K562 (cell line): ENCODE measurements around the gene CHSY1. TPM values are rescaled to one million over a fixed set of nuclear protein-coding genes. Genes with fewer than 3 reads are reported as not detected.

Experiments used
- ATAC-seq: fragments of 200-7000 bp; cut with Tn5 transposase; 3 replicates; pipeline ENCODE4 v1.9.1; 2020; ENCODE audit warnings: moderate library complexity
- BruUV-seq: library from RNA; stranded (reverse); fragments of 400-500 nt; replicated peaks from 2 replicates; lab custom pipeline; 2021; lab: Mats Ljungman, UMichigan
- CTCF ChIA-PET: fragments of 300-600 bp; formaldehyde crosslinking; extraction: SDS; loops from one replicate; lab custom pipeline; 2021; ENCODE audit warnings: low intra/inter-chr PET ratio; lab: Yijun Ruan, JAX
- POLR2A ChIA-PET: fragments of 300-600, 350-650 bp; sonication (Branson Sonifier 250); formaldehyde crosslinking; extraction: SDS; loops from one replicate; lab custom pipeline; 2021; ENCODE audit warnings: antibody characterized with exemption, inconsistent platforms; lab: Yijun Ruan, JAX
- DNase-seq, 4 experiments: peaks; one replicate each; pipeline versions ENCODE4 v3.0.0 to v3.0.0-alpha.2; 2011 to 2018; ENCODE audit warnings: low spot score in 3 of 4, mixed read lengths in 3 of 4; ENCODE audit errors: extremely low read depth in 1 of 4
- FAIRE-seq: peaks from 2 replicates; lab custom pipeline; 2011; peaks lifted over from hg19 to GRCh38; lab: Jason Lieb, UNC
- H2AFZ ChIP-seq: 2 replicates; pipeline ENCODE4 v1.6.0; 2011; ENCODE audit warnings: low read depth, low read length, control low read depth, inconsistent platforms
- H3K27ac ChIP-seq: fragments of 200-600 bp; 3 replicates; pipeline ENCODE4 v1.8.0; 2011; ENCODE audit warnings: low read depth, mild to moderate bottlenecking, control low read depth, inconsistent platforms, low read length, moderate library complexity, mixed read lengths; ENCODE audit errors: extremely low read depth
- H3K27me3 ChIP-seq, 2 experiments: fragments of 300-600 bp in 1 of 2; 2 replicates in 1 of 2; 3 replicates in 1 of 2; pipeline versions ENCODE4 v1.6.0 to v1.8.0; 2011; ENCODE audit warnings: inconsistent platforms in 2 of 2, low read length in 2 of 2, mild to moderate bottlenecking in 1 of 2, mixed read lengths in 1 of 2, moderate library complexity in 1 of 2; ENCODE audit not compliant: control insufficient read depth in 2 of 2, insufficient read depth in 2 of 2
- H3K36me3 ChIP-seq: fragments of 300-600 bp; 3 replicates; pipeline ENCODE4 v1.8.0; 2011; ENCODE audit warnings: mild to moderate bottlenecking, low read length, inconsistent platforms; ENCODE audit not compliant: control insufficient read depth, insufficient read depth
- H3K4me1 ChIP-seq, 2 experiments: fragments of 200-600 bp in 1 of 2; replicated peaks in 1 of 2; 2 replicates in 1 of 2; 3 replicates in 1 of 2; pipeline versions ENCODE4 v1.5.1 to v1.8.0; 2011; ENCODE audit warnings: inconsistent platforms in 2 of 2, low read length in 2 of 2, mild to moderate bottlenecking in 1 of 2, mixed read lengths in 1 of 2, moderate library complexity in 1 of 2; ENCODE audit not compliant: control insufficient read depth in 2 of 2, insufficient read depth in 2 of 2
- H3K4me2 ChIP-seq: 2 replicates; pipeline ENCODE4 v1.6.1; 2011; ENCODE audit warnings: low read length, control low read depth, inconsistent platforms, mixed read lengths; ENCODE audit not compliant: insufficient read depth
- H3K4me3 ChIP-seq: fragments of 200-600 bp; sonication (generic), shearing (Covaris generic); 2 replicates; pipeline ENCODE4 v1.5.1; 2016; ENCODE audit warnings: control low read depth, inconsistent platforms
- H3K79me2 ChIP-seq: fragments of 200-600 bp; 3 replicates; pipeline ENCODE4 v1.8.0; 2011; ENCODE audit warnings: low read length, inconsistent platforms; ENCODE audit not compliant: control insufficient read depth, insufficient read depth
- H3K9ac ChIP-seq, 2 experiments: 2 replicates each; pipeline versions ENCODE4 v1.6.0 to v1.6.1; 2011; ENCODE audit warnings: low read depth in 2 of 2, low read length in 2 of 2, control low read depth in 1 of 2, inconsistent platforms in 1 of 2, mild to moderate bottlenecking in 1 of 2, mixed read lengths in 1 of 2; ENCODE audit not compliant: insufficient read depth in 1 of 2
- H3K9me1 ChIP-seq: one replicate; pipeline ENCODE4 v1.6.0; 2011; ENCODE audit warnings: inconsistent platforms, mild to moderate bottlenecking, low read length, moderate library complexity; ENCODE audit not compliant: control insufficient read depth, insufficient read depth
- H3K9me3 ChIP-seq: replicated peaks from 2 replicates; pipeline ENCODE4 v1.5.1; 2011; ENCODE audit warnings: low read depth, low read length, inconsistent platforms; ENCODE audit not compliant: control insufficient read depth, insufficient read depth
- H4K20me1 ChIP-seq: replicated peaks from 2 replicates; pipeline ENCODE4 v1.6.1; 2011; ENCODE audit warnings: low read length, inconsistent platforms, mixed read lengths; ENCODE audit not compliant: control insufficient read depth, insufficient read depth
- CREB1 ChIP-seq, 2 experiments: sonication (generic) in 1 of 2; formaldehyde crosslinking in 1 of 2; IDR thresholded peaks; 2 replicates each; pipeline versions ENCODE4 v1.6.1 to v1.8.0; 2012 to 2022; ENCODE audit warnings: inconsistent platforms in 1 of 2, mild to moderate bottlenecking in 1 of 2, missing genetic modification reagents in 1 of 2, moderate library complexity in 1 of 2
- FOXK1 ChIP-seq: sonication (generic); formaldehyde crosslinking; IDR thresholded peaks from 2 replicates; pipeline ENCODE4 v1.8.0; 2022; ENCODE audit warnings: missing genetic modification reagents, mild to moderate bottlenecking, borderline replicate concordance
- ILK ChIP-seq: fragments of 450-650 bp; IDR thresholded peaks from 2 replicates; pipeline ENCODE4 v1.6.1; 2016; ENCODE audit warnings: missing genetic modification characterization, low read depth, mild to moderate bottlenecking, missing compliant biosample characterization, moderate library complexity, borderline replicate concordance
- MAFG ChIP-seq: fragments of 450-650 bp; conservative IDR thresholded peaks from 2 replicates; pipeline ENCODE4 v1.6.1; 2016; ENCODE audit warnings: missing genetic modification characterization, missing compliant biosample characterization
- NRF1 ChIP-seq, 2 experiments: fragments of 450-650 bp; IDR thresholded peaks in 1 of 2; conservative IDR thresholded peaks in 1 of 2; 2 replicates each; pipeline ENCODE4 v1.6.1; 2014; ENCODE audit warnings: mild to moderate bottlenecking in 2 of 2
- SIN3A ChIP-seq, 2 experiments: fragments of 150-350 bp in 1 of 2; IDR thresholded peaks; 2 replicates each; pipeline ENCODE4 v1.6.1; 2011 to 2016; ENCODE audit warnings: borderline replicate concordance in 2 of 2, low read depth in 2 of 2, low read length in 2 of 2, mild to moderate bottlenecking in 2 of 2, moderate library complexity in 2 of 2; ENCODE audit not compliant: control insufficient read depth in 1 of 2
- WGBS: fragments of 100-300 bp; shearing (Covaris generic); methylation state at CpG from one replicate; pipeline ENCODE4 v1.1.6; 2016; ENCODE audit warnings: low coverage, mixed read lengths; ENCODE audit not compliant: insufficient coverage; ENCODE audit errors: missing lambda C conversion rate; 5-methylcytosine and 5-hydroxymethylcytosine counted together
- in situ Hi-C: fragments of 300-500 bp; cut with MboI; formaldehyde crosslinking; loops from 4 replicates; pipeline ENCODE4 v1.15.0; 2018; ENCODE audit warnings: inconsistent platforms, mixed read lengths
- intact Hi-C: fragments of 100-400 bp; cut with micrococcal nuclease; formaldehyde crosslinking; loops from 2 replicates; pipeline ENCODE4 v1.14.2; 2022
- polyA plus RNA-seq, 8 experiments: library from polyadenylated mRNA; depleted of rRNA in 4 of 8; stranded (reverse) in 5 of 8; unstranded in 3 of 8; fragments of >200 nt; fragmentation: Nextera tagmentation in 2 of 8; fragmentation: Illumina TruSeq in 1 of 8; extraction: Ambion mirVana in 2 of 8; extraction: Trizol in 1 of 8; gene quantifications; 2 replicates each; pipeline versions ENCODE4 v1.2.1 to v1.2.3, GENCODE V29; 2011 to 2014; ENCODE audit warnings: inconsistent platforms in 1 of 8, missing spikeins in 1 of 8
- total RNA-seq, 7 experiments: library from RNA; depleted of rRNA in 6 of 7; stranded (reverse); fragments of >200 nt in 6 of 7; fragmentation: Illumina TruSeq in 2 of 7; extraction: Trizol in 2 of 7; gene quantifications; 2 replicates each; pipeline versions ENCODE4 v1.2.1 to v1.2.3, GENCODE V29; 2011 to 2021; ENCODE audit warnings: low replicate concordance in 1 of 7
- TF ChIP-seq, protein P1 (sequence below): sonication (generic); IDR thresholded peaks from 2 replicates; pipeline ENCODE4 v1.6.1; 2016
- TF ChIP-seq, protein P2 (sequence below), 3 experiments: IDR thresholded peaks in 2 of 3; conservative IDR thresholded peaks in 1 of 3; 2 replicates each; pipeline ENCODE4 v1.5.1; 2011 to 2012; ENCODE audit warnings: low read length in 3 of 3, mild to moderate bottlenecking in 3 of 3, control low read depth in 2 of 3, improper control_type of control experiment in 1 of 3, inconsistent platforms in 1 of 3, low read depth in 1 of 3, mixed read lengths in 1 of 3, moderate library complexity in 1 of 3; ENCODE audit not compliant: insufficient read depth in 2 of 3
- TF ChIP-seq, protein P3 (sequence below): sonication (generic); formaldehyde crosslinking; IDR thresholded peaks from 2 replicates; pipeline ENCODE4 v1.8.1; 2022; ENCODE audit warnings: missing genetic modification reagents
- TF ChIP-seq, protein P4 (sequence below): IDR thresholded peaks from 3 replicates; pipeline ENCODE4 v1.6.1; 2011; ENCODE audit warnings: borderline replicate concordance, mild to moderate bottlenecking; ENCODE audit not compliant: insufficient read length, insufficient read depth

Gene CHSY1
- total and polyA plus RNA-seq, 9 of the 15 experiments (the other 6 are each of a cell fraction or from before 2014, with no cell fraction given) = 7.0 to 16.4 (median 13.4) TPM

DNA sequence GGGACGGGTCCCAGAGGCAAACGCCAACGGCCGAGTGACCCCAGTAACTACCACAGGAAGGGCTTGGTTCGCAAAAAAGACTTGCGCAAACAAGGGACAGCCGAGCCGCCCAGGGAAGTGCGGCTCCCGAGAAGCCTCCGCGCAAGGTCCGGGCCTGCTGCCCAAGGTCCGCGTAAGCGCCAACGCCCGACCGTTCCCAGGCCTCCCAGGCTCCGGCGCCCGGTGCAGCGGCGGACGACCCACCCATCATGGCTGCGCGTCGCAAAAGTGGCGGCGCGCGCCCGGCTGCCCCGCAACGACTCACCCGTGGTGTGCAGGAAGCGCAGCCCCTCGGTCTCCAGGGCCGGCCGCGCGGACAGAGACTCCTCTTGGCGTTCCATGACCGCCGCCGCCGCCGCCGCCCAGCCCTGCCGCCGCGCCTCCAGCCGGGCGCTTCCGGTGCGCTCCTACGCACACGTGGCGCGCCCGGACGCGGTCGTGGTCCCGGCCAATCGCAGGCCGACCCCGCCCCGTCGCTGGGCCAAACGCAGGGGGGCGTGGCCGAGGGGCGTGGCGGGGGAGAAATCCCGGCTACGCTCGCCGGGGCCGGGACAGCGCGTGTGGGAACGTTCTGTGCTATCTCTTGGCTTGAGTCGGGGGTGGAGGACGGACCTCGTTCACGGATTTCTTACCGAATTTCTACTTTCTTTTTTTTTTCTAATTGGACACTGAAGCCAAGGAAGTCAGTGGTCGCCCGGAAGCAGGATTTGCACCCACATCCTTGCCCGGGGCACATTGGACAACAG, 25.4 kb upstream of the CHSY1 start, which contains the start of gene SELENOS (continued):
- TF ChIP-seq CREB1 (IDR thresholded peaks at IDR 0.05) = peak; percentile 94
- TF ChIP-seq CREB1 (CRISPR knock-in tag; IDR thresholded peaks at IDR 0.05) = peak; percentile 84
- no peak for TF ChIP-seq MAFG (tag)
- TF ChIP-seq, all 486 proteins: peak for 101

DNA sequence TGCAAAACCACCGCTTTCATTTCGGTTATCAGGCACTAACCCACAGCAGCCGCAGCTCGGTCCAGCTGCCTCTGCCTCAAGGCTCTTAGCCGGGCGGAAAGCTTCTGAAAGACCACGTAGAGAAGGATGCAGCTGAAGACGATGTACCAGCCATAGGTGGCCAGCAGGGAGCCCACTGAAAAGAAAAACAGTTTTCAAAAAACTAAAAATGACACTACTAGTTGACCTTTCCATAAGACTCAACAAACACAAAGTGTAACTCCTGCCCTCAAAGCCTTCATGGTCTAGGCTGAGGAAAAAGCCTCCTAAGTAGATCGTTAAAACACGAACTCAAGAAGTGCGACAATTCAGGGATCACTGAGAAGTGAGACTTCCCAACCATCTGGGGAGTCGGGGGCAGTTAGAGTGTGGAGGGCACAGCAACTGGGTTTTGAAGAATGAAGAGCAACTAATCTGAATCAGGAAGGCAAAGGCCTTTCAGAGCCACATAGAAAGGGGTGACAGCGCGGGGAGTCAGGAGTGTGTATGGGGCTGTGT, 24.7 kb upstream of the CHSY1 start:
- no TSS peak for BruUV-seq

More for the DNA sequence above, 24.7 kb upstream of the CHSY1 start:
- no peaks in the 10 kb centered on the region for H3K27me3 ChIP-seq
- ChIA-PET CTCF (interaction anchor here (0.6 kb wide), 1 partner anchor 186 kb away, joined by 4 read pairs; no protein-coding TSS in a partner anchor), POLR2A (interaction anchor here (1.3 kb wide), 1 partner anchor 9 kb away, joined by 8 read pairs; no protein-coding TSS in a partner anchor)
- peaks cover 11% of the 10 kb centered on the region; the same call in 1 of the 2 replicates for H4K20me1 ChIP-seq
- H2AFZ ChIP-seq = peak overlapping the region; percentile 79
- FAIRE-seq (peak; percentile 42), ATAC-seq (peak; percentile 62), DNase-seq (peak in 3 of 4 experiments; percentile 42 to 49 (median 45))
- intact Hi-C loops = loop anchor here (5.0 kb wide), 1 partner anchor 259 kb away; no protein-coding TSS in a partner anchor
- in situ Hi-C loops = no loop called here
- peaks cover 6 to 10% of the 10 kb centered on the region in 2 experiments; a peak in 4 of 5 replicates for H3K4me1 ChIP-seq
- 7% methylated on average over 13 of the region's 14 CpGs for WGBS
- H3K4me2 ChIP-seq = peak overlapping the region; percentile 97
- H3K79me2 ChIP-seq = peaks cover 19% of the 10 kb centered on the region
- peak overlapping the region; percentile 92 to 97 for H3K9ac ChIP-seq
- peak overlapping the region; percentile 98 for H3K4me3 ChIP-seq
- peak overlapping the region; percentile 72 for H3K27ac ChIP-seq
- peaks cover 61% of the 10 kb centered on the region for H3K36me3 ChIP-seq
- TF ChIP-seq ILK (tag) = no peak
- TF ChIP-seq, protein P1, sequence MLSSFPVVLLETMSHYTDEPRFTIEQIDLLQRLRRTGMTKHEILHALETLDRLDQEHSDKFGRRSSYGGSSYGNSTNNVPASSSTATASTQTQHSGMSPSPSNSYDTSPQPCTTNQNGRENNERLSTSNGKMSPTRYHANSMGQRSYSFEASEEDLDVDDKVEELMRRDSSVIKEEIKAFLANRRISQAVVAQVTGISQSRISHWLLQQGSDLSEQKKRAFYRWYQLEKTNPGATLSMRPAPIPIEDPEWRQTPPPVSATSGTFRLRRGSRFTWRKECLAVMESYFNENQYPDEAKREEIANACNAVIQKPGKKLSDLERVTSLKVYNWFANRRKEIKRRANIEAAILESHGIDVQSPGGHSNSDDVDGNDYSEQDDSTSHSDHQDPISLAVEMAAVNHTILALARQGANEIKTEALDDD = 0 out of 2 replicates have a peak, but pooled peaks have one; percentile 14
- TF ChIP-seq, protein P2, sequence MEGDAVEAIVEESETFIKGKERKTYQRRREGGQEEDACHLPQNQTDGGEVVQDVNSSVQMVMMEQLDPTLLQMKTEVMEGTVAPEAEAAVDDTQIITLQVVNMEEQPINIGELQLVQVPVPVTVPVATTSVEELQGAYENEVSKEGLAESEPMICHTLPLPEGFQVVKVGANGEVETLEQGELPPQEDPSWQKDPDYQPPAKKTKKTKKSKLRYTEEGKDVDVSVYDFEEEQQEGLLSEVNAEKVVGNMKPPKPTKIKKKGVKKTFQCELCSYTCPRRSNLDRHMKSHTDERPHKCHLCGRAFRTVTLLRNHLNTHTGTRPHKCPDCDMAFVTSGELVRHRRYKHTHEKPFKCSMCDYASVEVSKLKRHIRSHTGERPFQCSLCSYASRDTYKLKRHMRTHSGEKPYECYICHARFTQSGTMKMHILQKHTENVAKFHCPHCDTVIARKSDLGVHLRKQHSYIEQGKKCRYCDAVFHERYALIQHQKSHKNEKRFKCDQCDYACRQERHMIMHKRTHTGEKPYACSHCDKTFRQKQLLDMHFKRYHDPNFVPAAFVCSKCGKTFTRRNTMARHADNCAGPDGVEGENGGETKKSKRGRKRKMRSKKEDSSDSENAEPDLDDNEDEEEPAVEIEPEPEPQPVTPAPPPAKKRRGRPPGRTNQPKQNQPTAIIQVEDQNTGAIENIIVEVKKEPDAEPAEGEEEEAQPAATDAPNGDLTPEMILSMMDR (IDR thresholded peaks at IDR 0.05 in 2 of 3, conservative IDR thresholded peaks at IDR 0.05 in 1 of 3; ENCODE audit: insufficient read depth in 2 of 3, low read depth in 1 of 3, low read length in 3 of 3) = peak; percentile 20 to 31 (median 22); a peak in 3 of 6 replicates
- TF ChIP-seq, protein P3, sequence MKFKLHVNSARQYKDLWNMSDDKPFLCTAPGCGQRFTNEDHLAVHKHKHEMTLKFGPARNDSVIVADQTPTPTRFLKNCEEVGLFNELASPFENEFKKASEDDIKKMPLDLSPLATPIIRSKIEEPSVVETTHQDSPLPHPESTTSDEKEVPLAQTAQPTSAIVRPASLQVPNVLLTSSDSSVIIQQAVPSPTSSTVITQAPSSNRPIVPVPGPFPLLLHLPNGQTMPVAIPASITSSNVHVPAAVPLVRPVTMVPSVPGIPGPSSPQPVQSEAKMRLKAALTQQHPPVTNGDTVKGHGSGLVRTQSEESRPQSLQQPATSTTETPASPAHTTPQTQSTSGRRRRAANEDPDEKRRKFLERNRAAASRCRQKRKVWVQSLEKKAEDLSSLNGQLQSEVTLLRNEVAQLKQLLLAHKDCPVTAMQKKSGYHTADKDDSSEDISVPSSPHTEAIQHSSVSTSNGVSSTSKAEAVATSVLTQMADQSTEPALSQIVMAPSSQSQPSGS (CRISPR knock-in tag) = 0 out of 2 replicates have a peak, but pooled peaks have one; percentile 6
- TF ChIP-seq FOXK1 = 0 out of 2 replicates have a peak, but pooled peaks have one; percentile 61
- TF ChIP-seq SIN3A (IDR thresholded peaks at IDR 0.05; ENCODE audit: borderline replicate concordance in 2 of 2, control insufficient read depth in 1 of 2, low read depth in 2 of 2, low read length in 2 of 2) = 0 out of 4 replicates have a peak, but pooled peaks of 1 of the 2 experiments have one; percentile 13
- TF ChIP-seq NRF1 (conservative IDR thresholded peaks at IDR 0.05 in 1 of 2, IDR thresholded peaks at IDR 0.05 in 1 of 2) = no peak
- TF ChIP-seq, protein P4, sequence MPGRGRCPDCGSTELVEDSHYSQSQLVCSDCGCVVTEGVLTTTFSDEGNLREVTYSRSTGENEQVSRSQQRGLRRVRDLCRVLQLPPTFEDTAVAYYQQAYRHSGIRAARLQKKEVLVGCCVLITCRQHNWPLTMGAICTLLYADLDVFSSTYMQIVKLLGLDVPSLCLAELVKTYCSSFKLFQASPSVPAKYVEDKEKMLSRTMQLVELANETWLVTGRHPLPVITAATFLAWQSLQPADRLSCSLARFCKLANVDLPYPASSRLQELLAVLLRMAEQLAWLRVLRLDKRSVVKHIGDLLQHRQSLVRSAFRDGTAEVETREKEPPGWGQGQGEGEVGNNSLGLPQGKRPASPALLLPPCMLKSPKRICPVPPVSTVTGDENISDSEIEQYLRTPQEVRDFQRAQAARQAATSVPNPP = no peak
- H3K9me3 ChIP-seq = no peaks in the 10 kb centered on the region
- no peaks in the 10 kb centered on the region for H3K9me1 ChIP-seq
